ENCODE measurements around the gene SPACA1.

Gene SPACA1

DNA sequence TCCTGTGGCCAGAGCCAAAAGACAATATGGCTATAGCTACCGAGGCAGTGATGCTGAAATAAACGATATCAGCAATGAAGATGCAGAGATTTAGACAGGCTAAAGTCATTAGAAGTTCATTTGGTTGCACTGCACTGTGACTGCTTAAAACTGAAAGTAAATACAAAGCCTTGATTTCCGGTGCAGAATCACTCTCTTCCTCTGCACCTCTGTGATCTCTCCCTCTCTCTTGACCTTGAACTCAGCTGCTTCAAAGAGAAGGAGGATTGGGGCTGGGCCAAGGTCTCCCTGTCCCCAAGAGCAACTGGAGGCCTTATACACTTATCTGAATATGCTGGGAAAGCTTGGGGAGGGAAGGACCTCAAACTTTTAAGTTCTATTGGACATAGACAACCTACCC, 34.6 kb upstream of the SPACA1 start:
- POLR2A ChIA-PET, result no interaction called here
- TF ChIP-seq SP1 (IDR thresholded peaks at IDR 0.05), result no peak
- TF ChIP-seq ELF4 (IDR thresholded peaks at IDR 0.05), result no peak
- no peak for TF ChIP-seq ZNF384 (IDR thresholded peaks at IDR 0.05)
- TF ChIP-seq CTBP1 (IDR thresholded peaks at IDR 0.05; ENCODE audit: borderline replicate concordance), result no peak
- TF ChIP-seq TARDBP (IDR thresholded peaks at IDR 0.05), result no peak
- no peak for TF ChIP-seq FOXK2 (IDR thresholded peaks at IDR 0.05)
- TF ChIP-seq NFRKB (IDR thresholded peaks at IDR 0.05), result no peak
- TF ChIP-seq SUZ12 (IDR thresholded peaks at IDR 0.05), result no peak
- TF ChIP-seq, protein P1, sequence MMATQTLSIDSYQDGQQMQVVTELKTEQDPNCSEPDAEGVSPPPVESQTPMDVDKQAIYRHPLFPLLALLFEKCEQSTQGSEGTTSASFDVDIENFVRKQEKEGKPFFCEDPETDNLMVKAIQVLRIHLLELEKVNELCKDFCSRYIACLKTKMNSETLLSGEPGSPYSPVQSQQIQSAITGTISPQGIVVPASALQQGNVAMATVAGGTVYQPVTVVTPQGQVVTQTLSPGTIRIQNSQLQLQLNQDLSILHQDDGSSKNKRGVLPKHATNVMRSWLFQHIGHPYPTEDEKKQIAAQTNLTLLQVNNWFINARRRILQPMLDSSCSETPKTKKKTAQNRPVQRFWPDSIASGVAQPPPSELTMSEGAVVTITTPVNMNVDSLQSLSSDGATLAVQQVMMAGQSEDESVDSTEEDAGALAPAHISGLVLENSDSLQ (IDR thresholded peaks at IDR 0.05), result no peak
- TF ChIP-seq LEF1 (IDR thresholded peaks at IDR 0.05; ENCODE audit: borderline replicate concordance), result no peak
- no peak for TF ChIP-seq FOXA1 (IDR thresholded peaks at IDR 0.05)
- TF ChIP-seq ARNT (IDR thresholded peaks at IDR 0.05), result no peak
- TF ChIP-seq L3MBTL2 (conservative IDR thresholded peaks at IDR 0.05), result no peak
- no peak for TF ChIP-seq BHLHE40 (IDR thresholded peaks at IDR 0.05; ENCODE audit: borderline replicate concordance)
- TF ChIP-seq FOXM1 (IDR thresholded peaks at IDR 0.05; ENCODE audit: borderline replicate concordance), result no peak
- TF ChIP-seq HDGF (IDR thresholded peaks at IDR 0.05; ENCODE audit: borderline replicate concordance), result no peak
- CTCF ChIA-PET, result no interaction called here
- no peak for DNase-seq (ENCODE audit: extremely low spot score)

DNA sequence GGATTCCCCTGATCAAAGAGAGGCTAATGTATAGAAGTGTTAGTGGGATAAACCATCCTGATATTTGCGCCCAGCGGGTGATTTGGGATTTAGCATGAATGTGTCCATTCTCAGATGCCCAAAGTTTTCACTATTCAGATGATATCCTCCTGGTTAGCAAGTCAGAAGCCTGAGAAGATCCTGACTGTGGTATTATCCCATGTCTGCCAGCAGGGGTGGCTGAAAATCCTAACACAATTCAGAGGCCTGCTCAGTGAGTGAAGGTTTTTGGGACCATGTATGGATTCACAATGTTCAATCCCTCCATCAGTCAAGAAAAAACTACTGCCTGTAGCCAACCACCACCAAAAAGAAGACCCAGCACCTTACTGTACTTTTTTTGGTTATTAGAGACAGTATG, 34.1 kb upstream of the SPACA1 start:
- CTCF ChIA-PET, result no interaction called here
- peak; percentile 20 for DNase-seq (ENCODE audit: extremely low spot score)
- TF ChIP-seq L3MBTL2 (conservative IDR thresholded peaks at IDR 0.05), result no peak
- no peak for TF ChIP-seq SP1 (IDR thresholded peaks at IDR 0.05)
- no peak for TF ChIP-seq ELF4 (IDR thresholded peaks at IDR 0.05)
- no peak for TF ChIP-seq FOXM1 (IDR thresholded peaks at IDR 0.05; ENCODE audit: borderline replicate concordance)
- TF ChIP-seq LEF1 (IDR thresholded peaks at IDR 0.05; ENCODE audit: borderline replicate concordance), result no peak
- no peak for TF ChIP-seq TARDBP (IDR thresholded peaks at IDR 0.05)
- TF ChIP-seq SUZ12 (IDR thresholded peaks at IDR 0.05), result no peak
- TF ChIP-seq NFRKB (IDR thresholded peaks at IDR 0.05), result no peak
- no peak for TF ChIP-seq ARNT (IDR thresholded peaks at IDR 0.05)
- no peak for TF ChIP-seq ZNF384 (IDR thresholded peaks at IDR 0.05)
- TF ChIP-seq, protein P1 (IDR thresholded peaks at IDR 0.05), result no peak
- no peak for TF ChIP-seq CTBP1 (IDR thresholded peaks at IDR 0.05; ENCODE audit: borderline replicate concordance)
- TF ChIP-seq FOXA1 (IDR thresholded peaks at IDR 0.05), result no peak
- TF ChIP-seq FOXK2 (IDR thresholded peaks at IDR 0.05), result no peak
- TF ChIP-seq HDGF (IDR thresholded peaks at IDR 0.05; ENCODE audit: borderline replicate concordance), result no peak
- no peak for TF ChIP-seq BHLHE40 (IDR thresholded peaks at IDR 0.05; ENCODE audit: borderline replicate concordance)
- POLR2A ChIA-PET, result no interaction called here

DNA sequence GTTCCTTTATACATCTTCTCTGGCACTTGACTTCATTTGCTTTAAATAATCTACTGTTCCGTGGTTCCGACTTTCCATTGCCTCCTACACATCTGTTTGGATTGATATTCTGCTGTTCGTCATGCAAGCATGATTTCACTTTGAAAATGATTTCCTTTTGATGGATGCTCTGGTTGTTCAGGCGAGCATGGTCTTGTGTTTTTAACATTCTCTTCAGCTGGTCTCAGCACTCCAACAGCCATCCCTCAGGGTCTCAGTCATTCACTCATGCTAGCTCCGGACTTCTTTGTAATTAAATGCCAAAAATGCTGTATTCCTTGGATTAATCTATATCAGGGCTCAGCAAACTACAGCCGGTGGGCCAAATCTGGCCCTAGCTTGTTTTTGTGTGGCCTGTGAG, 27.2 kb upstream of the SPACA1 start:
- TF ChIP-seq ELF4 (IDR thresholded peaks at IDR 0.05) (no peak), FOXK2 (IDR thresholded peaks at IDR 0.05) (no peak), LEF1 (IDR thresholded peaks at IDR 0.05; ENCODE audit: borderline replicate concordance) (no peak), SP1 (IDR thresholded peaks at IDR 0.05) (no peak), TARDBP (IDR thresholded peaks at IDR 0.05) (no peak), BHLHE40 (IDR thresholded peaks at IDR 0.05; ENCODE audit: borderline replicate concordance) (no peak), FOXA1 (IDR thresholded peaks at IDR 0.05) (no peak), L3MBTL2 (conservative IDR thresholded peaks at IDR 0.05) (no peak)
- TF ChIP-seq, protein P1 (IDR thresholded peaks at IDR 0.05), result no peak
- ChIA-PET CTCF (no interaction called here), POLR2A (no interaction called here)
- DNase-seq (ENCODE audit: extremely low spot score), result no peak

DNA sequence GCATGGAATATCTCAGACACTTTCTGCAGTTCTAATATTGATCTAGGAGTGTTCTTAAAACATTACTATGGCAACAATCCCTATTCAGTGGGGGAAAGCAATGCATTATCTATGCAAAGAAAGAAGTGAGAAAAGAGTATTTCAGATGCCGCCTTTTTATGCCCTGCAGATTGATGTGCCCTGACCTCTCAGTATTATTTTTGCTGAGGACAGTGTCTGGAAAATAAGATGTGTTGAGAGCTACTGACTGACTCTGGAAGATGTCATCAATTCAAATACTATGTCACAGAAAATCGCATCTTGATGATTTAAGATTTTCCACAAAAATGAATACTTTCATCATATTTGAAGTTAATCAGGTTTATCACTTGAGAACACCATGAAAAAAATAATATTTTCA, 22.9 kb upstream of the SPACA1 start:
- no peak for TF ChIP-seq L3MBTL2 (conservative IDR thresholded peaks at IDR 0.05)
- TF ChIP-seq SP1 (IDR thresholded peaks at IDR 0.05), result no peak
- no peak for TF ChIP-seq BHLHE40 (IDR thresholded peaks at IDR 0.05; ENCODE audit: borderline replicate concordance)
- TF ChIP-seq HDGF (IDR thresholded peaks at IDR 0.05; ENCODE audit: borderline replicate concordance), result no peak
- no peak for TF ChIP-seq ARNT (IDR thresholded peaks at IDR 0.05)
- POLR2A ChIA-PET, result no interaction called here
- CTCF ChIA-PET, result no interaction called here
- no peak for DNase-seq (ENCODE audit: extremely low spot score)

DNA sequence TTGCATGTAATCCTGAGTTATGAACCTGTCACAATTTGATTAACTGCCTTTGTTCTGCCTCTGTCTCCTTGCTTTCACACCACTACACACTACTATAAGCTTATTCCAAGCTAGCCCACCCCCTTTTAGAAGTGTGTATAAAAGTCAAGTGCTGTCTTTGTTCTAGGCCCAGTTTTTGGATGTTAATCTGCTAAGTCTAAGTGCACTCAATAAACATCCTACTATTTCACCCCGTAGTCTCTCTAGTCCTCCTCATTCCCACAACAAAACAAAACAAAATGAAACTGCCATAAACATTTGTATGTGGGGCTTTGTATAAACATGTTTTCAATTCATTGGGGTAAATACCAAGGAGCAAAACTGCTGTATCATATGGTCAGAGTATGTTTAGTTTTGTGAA, 16.1 kb upstream of the SPACA1 start:
- ChIA-PET POLR2A (no interaction called here), CTCF (no interaction called here)
- TF ChIP-seq SP1 (IDR thresholded peaks at IDR 0.05), result no peak
- no peak for TF ChIP-seq ARNT (IDR thresholded peaks at IDR 0.05)
- TF ChIP-seq TARDBP (IDR thresholded peaks at IDR 0.05), result no peak
- no peak for TF ChIP-seq ELF4 (IDR thresholded peaks at IDR 0.05)
- TF ChIP-seq ZNF384 (IDR thresholded peaks at IDR 0.05), result no peak
- no peak for TF ChIP-seq CTBP1 (IDR thresholded peaks at IDR 0.05; ENCODE audit: borderline replicate concordance)
- TF ChIP-seq FOXA1 (IDR thresholded peaks at IDR 0.05), result no peak
- TF ChIP-seq NFRKB (IDR thresholded peaks at IDR 0.05), result no peak
- no peak for DNase-seq (ENCODE audit: extremely low spot score)

DNA sequence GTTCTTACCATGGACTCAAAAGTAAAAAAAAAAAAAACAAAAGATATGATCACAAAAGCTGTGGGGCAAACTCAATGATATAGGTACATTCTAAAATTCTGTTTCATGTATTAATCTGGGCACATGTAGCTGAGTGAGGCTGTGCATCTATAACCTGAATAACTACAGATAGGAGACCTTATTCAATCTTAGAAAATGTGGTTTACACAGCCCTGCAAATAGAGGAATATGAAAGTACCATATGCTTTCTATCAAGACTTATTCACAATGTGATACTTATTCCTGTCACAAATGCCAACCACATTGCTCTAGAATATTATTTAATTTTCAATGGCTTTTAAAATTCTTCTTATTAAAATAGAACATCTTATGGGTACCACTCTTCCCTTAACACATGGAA, 3.1 kb upstream of the SPACA1 start:
- no peak for DNase-seq (ENCODE audit: extremely low spot score)
- POLR2A ChIA-PET, result no interaction called here
- TF ChIP-seq BHLHE40 (IDR thresholded peaks at IDR 0.05; ENCODE audit: borderline replicate concordance), result no peak
- TF ChIP-seq FOXM1 (IDR thresholded peaks at IDR 0.05; ENCODE audit: borderline replicate concordance), result no peak
- CTCF ChIA-PET, result no interaction called here

DNA sequence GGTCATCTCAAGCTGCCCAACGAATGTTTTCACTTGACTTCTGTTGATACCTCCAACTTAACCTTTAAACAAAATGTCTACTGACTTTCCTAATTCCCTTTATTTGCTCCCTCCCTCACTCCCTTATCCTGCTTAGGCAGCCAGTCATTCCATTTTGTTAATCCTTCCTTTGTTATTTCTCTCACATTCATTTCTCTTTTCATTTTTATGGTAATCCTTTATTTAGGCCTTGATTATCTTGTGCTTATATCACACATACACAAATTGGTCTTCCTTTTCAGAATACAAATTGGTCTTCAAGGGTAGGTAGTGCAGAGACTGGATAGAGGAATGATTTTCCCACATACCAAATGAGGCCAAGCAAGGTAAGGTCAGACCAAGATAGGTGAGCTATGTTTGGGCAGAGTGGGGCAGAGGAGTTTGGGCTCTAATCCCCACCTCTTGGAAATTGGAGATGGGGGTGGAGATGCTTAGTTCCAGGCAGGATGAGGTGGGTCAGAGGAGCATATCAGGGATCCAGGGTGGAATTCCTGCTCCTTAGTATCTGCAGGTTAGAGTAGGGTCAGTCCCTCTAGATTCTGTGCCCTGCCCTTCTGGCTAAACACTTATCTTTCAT, 2.0 kb upstream of the SPACA1 start:
- ChIA-PET POLR2A (no interaction called here), CTCF (no interaction called here)
- TF ChIP-seq TARDBP (IDR thresholded peaks at IDR 0.05), result no peak
- DNase-seq (ENCODE audit: extremely low spot score), result no peak

Measured in HEK293T (cell line).